LHCN-M2 (cell line): Measurements from ENCODE around the gene KIF13A. TPM values are rescaled to one million over a fixed set of nuclear protein-coding genes. Genes with fewer than 3 reads are reported as not detected.
"Not testable (repeated sequence)": the region's sequence is repeated elsewhere in the genome, so short reads cannot be mapped to it uniquely, and the experiment has no call there.

Source experiments
- DNase-seq: peaks from one replicate; pipeline ENCODE4 v3.0.0-alpha.2; 2012; ENCODE audit warnings: low read depth
- total RNA-seq: library from RNA; depleted of rRNA; stranded (reverse); fragments of >200 nt; gene quantifications from 2 replicates; pipeline ENCODE4 v1.2.3, GENCODE V29; 2014

KIF13A gene
- total RNA-seq, 1 experiment from 2014 or later, result 37.4 TPM

- DNase-seq, result peak; percentile 87
Observed at GRCh38 chr6:17790489-17790888, 196.9 kb downstream of the KIF13A start.

- no peak for DNase-seq
Observed at GRCh38 chr6:17785094-17785787, 202.2 kb downstream of the KIF13A start.

- peak; percentile 68 for DNase-seq
Observed at GRCh38 chr6:17780061-17780460, 207.4 kb downstream of the KIF13A start.

- no peak for DNase-seq
Observed at GRCh38 chr6:17771609-17772008, 215.8 kb downstream of the KIF13A start.

- DNase-seq, result peak; percentile 8
Observed at GRCh38 chr6:17768881-17769280, 218.6 kb downstream of the KIF13A start.

GRCh38 chr6:17768388-17768787 is 219.0 kb downstream of the KIF13A start:
- DNase-seq, result peak; percentile 35

- no peak for DNase-seq
Observed at GRCh38 chr6:17762651-17763050, 224.8 kb downstream of the KIF13A start.

- DNase-seq, result no peak
Observed at GRCh38 chr6:17758119-17758518, 229.3 kb downstream of the KIF13A start.

- no peak for DNase-seq
Observed at GRCh38 chr6:17754254-17754653, 233.2 kb downstream of the KIF13A start.

GRCh38 chr6:17745324-17745723 is 242.1 kb downstream of the KIF13A start:
- not testable (repeated sequence) for DNase-seq

- DNase-seq, result not testable (repeated sequence)
Observed at GRCh38 chr6:17744757-17745308, 242.6 kb downstream of the KIF13A start.

GRCh38 chr6:17744019-17744756 is 243.2 kb downstream of the KIF13A start:
- DNase-seq, result no peak

GRCh38 chr6:17741507-17741906 is 245.9 kb downstream of the KIF13A start:
- DNase-seq, result no peak

GRCh38 chr6:17740559-17741220 is 246.7 kb downstream of the KIF13A start:
- DNase-seq, result peak; percentile 40

GRCh38 chr6:17737704-17738252 is 249.7 kb downstream of the KIF13A start:
- no peak for DNase-seq

- not testable (repeated sequence) for DNase-seq
Observed at GRCh38 chr6:17735311-17735710, 252.1 kb downstream of the KIF13A start.

- no peak for DNase-seq
Observed at GRCh38 chr6:17730078-17730704, 257.2 kb downstream of the KIF13A start.

GRCh38 chr6:17729223-17730077 is 258.0 kb downstream of the KIF13A start:
- DNase-seq, result no peak

- no peak for DNase-seq
Observed at GRCh38 chr6:17728551-17729222, 258.7 kb downstream of the KIF13A start.

- no peak for DNase-seq
Observed at GRCh38 chr6:17725083-17725482, 262.4 kb downstream of the KIF13A start.
